ENCODE data around the gene HRH3.

Gene HRH3

DNA sequence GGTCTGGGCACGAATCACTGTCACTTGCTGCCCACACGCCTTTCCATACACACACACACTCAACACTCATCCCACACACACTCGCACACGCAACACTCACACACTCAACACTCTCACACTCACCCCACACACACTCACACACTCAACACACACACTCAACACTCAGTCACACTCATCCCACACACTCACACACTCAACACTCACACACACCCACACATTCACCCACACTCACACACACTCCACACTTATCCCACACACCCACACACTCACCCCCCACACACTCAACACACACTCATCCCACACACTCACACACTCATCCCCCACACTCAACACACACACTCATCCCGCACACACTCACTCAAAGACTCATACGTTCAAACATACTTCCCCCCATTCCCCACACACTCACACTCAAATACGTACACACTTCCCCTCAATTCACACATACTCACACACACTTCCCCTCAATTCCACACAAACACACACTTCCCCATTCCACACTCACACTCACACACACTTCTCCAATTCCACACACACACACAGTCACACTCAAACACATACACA lies 9.0 kb upstream of the HRH3 start:
- no peak for ATAC-seq

DNA sequence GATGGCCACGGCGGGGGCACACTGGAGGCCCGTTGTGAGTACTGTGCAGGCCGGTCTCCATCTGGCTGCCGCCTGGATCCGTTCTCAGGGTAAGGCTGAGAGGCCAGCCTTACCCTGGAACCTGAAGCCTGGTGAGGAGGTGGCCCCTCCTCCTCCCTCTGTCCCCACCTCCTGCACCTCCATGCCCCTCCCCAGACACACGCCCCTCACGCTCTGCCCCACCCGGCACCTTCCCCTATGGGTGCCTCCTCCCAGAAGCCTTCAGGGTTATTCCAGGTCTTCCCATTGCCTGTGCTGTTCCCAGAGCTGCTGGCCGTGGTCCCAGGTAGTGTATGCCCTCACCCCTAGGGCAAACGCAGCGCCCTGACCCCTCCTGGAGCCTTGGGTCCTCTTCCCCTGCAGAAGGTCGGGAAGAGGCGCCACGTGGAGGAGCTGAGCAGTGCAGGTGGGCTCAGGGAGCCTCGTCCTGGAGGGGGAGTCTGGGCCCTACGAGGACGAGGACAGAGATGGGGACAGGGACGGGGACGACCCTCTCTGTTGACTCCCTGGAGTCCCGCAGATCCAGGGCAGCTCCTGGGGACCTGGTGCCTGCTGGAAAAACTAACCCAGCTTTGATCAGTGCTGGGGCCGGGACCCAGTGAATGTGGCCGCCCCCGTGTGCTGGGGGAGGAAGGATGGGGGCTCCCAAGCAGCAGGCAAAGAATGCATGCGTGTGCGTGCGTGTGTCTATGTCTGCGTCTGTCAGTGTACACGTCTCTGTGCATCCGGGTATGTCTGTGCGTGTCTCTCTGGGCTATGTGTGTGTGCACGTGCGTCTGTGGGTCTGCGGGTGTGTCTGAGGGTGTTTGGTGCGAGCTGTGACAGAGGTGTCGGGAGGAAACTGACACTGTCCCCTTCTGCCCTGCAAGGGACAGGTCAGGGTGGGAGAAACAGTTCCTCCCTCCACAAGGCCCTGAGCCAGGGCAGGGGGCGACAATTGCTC lies 8.2 kb upstream of the HRH3 start:
- no peak for ATAC-seq

DNA sequence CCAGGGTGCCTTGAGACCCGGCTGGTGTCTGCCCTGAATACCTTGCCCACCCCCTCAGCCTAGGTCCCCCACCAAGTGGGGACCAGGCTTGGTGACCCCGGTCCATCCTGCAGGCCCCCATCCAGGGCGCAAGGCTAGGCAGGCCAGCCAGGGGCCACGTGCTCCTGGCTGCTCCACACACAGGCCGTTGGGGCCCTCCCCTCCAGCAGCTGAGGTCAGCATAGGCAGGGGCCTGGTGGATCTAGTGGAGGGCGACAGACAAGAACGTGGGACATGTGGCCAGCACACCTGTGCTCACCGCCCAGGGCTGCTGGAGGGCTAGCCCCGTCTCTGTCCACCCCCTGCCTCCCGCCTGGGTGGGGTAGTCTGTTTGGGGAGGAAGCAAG lies 7.5 kb upstream of the HRH3 start:
- ATAC-seq: no peak

DNA sequence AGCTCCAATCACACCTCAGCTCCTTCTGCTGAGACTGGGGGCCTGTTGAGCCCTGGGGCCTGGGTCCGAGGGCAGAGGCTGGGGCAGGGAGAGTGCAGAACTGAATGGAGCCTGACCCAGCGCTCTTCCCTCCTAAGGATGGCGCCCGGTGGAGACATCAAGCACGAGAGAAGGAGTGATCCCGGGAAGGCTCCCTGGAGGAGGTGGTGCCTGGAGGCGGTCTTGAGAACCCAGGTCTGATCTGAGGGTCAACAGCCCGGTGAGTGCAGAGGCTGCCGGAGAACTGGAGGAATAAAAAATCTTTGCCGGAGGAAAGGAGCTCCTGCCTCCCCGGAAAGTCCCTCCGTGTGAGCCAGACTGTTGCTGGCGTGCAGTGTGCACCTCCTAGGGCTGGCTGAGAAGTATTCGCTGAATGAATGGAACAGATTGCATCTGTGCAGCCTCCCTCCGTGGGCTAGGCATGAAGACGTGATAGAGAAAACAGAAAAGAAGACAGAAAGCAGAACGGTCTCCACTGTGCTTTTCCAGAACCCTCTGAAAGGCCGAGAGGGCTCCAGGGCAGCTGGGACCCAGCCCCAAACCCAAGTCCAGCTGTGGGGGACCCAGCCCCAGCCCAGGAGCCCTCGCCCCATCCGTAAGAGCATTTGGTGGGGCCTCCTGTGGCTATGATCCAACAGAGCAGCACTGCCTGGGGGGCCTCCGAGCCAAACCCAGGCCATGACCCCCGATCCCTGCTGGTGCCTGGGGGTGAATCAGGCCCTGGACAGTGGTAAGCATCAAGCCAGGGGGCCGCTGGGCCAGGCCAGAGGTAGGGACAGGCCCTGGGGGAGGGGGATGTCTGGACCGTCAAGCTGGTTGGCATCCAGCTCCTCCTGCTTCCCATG lies 6.9 kb upstream of the HRH3 start:
- ATAC-seq: no peak

DNA sequence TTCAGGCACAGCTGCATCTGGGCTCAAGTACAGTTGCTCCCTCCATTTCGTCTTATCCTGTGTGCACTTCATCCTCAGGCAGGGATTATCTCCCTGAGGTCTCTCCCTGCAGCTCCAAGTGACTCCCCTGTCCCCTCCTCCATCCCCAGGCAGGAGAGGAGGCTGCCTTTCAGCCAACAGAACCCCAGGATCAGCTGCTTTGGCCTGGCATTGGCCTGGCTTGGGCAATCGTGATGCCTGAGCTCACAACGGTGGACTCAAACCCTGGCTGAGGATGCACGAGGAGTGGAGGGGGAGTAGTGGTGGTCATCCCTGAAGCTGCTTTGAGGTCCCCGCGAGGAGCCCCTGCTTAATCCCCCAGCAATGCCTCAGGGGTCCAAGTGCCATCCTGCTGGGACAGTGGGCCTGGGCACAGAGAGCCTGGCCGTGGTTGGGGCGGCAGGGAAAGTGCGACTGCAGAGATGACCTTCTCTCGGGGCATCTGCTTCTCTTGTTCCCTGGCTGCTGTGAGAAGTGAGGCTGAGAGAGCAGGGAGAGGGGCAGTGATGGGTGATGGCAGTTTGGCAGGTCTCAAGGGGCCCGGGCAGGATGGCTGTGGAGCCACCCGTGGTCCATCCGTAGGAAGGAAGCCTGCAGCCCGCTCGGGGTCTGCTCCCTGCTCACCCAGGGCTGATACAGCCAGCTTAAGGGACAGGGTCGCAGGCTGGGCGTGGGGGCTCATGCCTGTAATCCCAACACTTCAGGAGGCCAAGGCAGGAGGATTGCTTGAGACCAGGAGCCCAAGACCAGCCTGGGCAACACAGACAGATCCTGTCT lies 6.0 kb upstream of the HRH3 start:
- no peak for ATAC-seq

DNA sequence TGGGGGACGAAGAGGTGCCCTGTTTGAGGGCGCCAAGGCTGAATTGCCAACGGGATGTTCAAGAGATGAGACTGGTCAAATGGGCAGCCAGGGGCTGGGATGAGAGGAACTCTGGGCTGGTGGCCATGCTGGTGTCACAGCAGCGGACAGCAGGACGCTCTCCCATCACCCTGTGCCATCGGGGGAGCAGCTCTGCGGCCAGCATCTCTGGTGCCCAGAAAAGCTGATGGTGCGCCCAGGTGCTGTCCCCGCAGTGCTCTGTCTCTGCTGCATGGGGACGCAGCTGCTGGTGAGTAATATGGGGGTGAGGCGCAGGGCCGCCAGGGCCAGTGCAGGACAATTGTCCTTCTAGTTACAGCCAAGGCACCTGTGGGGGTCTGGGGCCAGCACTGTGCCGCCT lies 4.9 kb upstream of the HRH3 start:
- ATAC-seq: no peak

DNA sequence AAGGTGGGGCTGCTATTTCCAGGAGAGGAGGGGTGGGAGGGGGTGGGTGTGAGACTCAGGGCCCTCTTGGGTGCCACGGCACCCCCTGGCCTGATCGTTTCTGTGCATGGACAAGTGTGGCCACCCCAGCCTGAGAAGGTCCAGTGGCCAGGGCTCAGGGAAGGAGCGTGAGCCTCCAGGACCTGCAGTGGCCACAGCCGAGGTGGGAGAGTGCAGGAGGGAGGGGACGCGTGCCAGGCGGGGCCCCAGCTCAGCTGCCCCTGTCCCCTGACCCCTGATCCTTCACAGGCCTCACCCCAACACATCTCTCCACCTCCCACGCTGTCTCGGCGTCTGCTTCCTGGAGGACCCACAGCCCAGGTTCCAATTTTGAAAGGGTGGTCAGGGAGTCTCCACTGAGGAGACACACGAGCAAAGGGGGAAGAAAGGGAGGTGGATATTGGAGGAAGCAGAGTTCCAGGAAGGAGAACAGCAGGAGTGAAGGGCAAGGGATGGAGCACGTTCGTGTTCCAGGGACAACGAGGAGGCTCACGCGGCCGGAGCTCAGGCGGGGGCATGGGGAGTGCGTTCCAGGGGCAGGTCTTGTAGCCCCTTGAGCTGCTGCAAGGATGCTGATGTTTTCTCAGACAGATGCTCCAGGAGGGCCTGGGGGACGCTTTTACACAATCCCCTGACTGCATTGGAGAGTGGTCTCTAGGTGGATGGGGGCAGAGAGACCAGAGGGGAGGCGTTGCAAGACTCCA lies 4.2 kb upstream of the HRH3 start:
- ATAC-seq: no peak

DNA sequence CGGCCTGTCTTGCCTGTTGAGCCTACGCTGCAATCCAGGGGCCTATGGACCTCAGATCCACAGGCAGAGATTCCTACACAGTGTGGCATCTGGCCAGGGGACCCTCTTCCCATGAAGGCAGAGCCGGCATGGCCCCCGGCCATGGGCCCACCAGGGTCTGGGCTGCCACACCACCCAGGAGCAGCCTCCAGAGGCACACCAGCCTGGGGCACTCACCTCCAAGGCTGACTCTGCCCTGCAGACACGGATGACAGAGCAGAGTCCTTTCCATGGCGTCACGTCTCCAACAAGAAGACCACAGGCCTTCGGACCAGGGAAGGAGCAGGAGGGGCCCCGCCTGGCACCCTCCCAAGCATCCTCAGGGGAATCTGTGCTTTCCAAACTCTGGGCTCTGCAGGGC lies 3.5 kb upstream of the HRH3 start:
- ATAC-seq: no peak

DNA sequence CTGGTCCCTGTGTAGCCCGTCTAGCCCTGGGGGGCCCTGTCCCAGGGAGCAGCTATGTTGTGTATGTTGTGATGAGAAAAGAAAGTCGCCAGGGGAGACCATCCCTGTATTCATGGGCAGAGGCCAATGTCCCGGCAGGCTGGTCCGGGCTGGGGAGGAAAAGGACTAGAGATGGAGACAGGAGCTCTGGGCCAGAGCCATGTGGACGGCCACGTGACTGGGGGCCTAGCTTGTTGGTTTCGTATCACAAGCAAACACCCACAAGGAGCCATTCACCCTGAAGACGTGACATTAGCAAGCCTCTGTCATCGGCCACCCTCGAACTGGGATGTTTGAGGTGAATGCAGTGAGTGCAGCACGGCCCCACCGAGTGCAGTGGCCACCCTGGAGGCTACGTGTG lies 2.9 kb upstream of the HRH3 start:
- no peak for ATAC-seq

DNA sequence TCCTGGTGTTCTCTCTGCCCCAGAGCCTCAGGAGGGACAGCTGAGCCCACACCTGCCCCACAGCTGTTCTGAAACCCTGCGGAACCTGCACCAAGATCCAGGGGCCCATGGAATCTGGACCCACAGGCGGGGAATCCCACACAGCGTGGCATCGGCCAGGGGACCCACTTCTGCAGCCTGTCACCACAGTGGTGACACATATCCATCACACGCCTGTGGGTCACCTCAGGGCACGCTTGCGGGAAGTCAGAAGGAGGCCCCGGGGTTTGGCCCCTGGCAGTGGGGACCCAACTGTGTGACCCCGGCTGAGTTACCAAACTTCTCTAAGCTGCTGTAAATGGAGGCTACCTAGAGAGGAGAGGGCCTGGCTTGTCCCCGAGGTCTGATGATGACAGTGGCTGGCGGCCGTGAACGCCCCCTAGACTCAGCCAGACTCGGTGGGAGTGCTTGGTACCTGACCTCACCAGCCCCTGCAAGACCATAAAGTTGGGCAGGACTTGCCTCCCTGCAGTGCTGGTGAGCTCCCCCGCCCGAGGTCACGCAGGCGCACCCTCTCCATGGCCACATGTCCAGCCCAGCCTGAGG lies 2.3 kb upstream of the HRH3 start:
- ATAC-seq: no peak

DNA sequence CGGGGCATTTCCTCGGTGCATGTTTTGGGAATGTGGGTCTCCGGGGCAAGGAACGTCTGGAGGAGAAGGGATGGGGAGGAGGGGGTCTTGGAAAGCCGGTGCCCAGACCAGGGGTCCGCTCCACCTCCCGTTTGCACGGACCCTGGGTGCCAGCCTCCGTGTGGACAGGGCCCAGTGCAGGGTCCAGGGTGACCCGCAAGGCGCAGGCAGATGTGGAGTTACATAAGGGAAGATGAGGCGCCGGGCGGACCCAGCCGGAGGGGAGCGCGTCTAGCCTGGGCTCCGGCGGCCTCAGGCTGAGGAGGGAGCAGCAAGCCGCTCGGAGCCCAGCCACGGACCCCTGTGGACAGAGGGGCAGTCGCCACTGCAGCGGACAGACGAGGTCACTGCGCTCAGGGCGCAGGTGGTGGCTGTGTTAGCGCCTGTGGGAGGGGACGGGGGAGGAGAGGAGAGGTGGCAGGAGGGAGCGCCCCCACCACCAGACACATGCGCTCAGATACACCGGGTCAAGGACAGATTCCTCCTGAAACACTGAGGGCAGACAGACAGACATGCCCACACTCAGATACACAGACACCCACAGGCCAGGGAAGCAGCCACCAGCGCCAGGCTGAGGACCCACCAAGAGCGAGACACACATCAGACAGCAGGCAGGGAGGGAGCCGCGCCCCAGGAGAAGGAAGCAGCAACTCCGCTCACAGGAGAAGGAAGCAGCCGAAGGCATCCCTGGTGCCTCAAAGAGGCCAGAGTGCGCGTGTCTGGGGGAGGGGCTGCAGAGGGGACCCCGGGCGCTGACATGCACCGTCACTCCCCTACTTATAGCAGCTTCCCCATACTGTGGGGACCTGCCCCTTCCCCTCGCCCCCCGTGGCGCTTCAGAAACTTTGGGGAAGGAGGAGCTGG lies 839 bp upstream of the HRH3 start:
- no peak for ATAC-seq

DNA sequence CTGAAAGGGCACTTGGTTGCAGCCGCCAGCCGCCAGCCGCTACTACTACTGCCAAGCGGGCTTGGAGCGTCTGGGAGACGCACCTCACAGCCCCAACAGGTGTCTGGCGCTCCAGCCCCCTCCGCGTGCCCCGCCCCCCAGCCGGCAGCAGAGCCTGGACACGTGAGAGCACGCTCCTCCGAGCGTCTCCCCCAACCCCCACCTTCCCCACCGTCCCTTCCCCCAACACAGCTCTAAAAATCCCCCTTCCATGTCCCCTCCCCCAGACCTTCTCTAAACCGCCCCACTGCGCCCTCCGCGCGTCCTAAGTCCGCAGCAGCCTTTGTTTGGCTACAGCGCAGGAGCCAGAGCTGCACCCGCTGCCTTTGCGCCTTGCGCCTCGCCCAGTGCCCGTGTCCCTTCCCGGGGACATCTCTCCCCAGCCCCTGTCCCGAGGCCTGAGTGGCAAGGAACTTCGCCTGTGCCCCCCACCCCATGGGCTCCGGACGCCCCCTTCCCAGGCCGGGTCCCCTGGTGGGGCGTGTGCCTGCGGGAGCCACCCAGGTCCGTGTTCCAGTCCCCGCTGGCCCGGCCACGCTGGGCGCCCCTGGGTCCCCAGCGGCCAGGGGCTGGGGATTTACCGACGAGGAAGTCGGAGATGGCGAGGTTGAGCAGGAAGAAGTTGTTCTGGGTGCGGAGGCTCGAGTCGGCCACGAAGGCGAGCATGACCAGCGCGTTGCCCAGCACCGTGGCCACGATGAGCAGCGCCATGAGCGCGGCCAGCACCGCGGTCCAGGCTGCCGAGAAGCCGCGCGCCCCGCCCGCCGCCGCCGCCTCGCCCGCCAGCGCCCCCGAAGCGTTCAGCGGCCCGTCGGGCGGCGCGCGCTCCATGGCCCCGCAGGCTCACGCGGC lies 732 bp downstream of the HRH3 start:
- peak in 1 of 2 donors; percentile 18 for ATAC-seq

DNA sequence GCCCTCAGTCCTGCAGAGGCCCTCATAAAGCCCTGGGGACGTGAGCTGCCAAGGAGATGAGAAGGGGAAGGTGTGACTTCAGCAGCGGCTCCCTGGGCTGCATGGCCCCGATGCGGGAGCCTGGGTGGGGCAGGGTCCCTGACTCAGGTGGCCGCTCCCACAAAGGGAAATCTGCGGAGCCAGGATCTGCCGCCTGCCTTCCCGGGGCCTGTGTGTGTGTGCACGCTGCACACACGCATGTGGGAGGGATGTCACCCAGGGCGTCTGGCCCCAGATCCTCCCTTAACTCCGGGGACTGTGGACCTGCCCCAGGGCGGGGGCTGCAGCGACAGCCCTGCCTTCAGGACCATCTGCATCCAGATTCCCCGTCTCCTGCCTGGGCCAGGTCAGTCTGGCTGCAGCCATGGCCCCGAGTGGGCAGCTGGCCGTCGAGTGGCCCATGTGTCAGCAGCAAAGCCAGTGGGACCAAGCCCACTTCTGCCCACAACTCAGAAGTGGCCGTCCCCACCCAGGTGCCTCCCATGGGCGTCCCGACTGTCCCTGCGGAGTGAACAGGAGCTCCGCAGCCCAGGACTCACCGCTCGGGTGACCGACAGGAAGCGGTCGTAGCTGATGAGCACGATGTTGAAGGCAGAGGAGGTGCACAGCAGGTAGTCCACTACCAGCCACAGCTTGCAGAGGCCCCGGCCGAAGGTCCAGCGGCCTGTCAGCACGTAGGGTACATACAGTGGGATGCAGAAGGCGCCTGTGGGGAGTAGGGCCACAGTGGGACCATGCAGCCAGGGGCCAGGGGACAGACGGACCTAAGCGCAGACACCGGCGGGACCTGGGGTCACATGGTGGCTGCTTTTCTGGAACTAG lies 1.9 kb downstream of the HRH3 start:
- ATAC-seq: no peak

DNA sequence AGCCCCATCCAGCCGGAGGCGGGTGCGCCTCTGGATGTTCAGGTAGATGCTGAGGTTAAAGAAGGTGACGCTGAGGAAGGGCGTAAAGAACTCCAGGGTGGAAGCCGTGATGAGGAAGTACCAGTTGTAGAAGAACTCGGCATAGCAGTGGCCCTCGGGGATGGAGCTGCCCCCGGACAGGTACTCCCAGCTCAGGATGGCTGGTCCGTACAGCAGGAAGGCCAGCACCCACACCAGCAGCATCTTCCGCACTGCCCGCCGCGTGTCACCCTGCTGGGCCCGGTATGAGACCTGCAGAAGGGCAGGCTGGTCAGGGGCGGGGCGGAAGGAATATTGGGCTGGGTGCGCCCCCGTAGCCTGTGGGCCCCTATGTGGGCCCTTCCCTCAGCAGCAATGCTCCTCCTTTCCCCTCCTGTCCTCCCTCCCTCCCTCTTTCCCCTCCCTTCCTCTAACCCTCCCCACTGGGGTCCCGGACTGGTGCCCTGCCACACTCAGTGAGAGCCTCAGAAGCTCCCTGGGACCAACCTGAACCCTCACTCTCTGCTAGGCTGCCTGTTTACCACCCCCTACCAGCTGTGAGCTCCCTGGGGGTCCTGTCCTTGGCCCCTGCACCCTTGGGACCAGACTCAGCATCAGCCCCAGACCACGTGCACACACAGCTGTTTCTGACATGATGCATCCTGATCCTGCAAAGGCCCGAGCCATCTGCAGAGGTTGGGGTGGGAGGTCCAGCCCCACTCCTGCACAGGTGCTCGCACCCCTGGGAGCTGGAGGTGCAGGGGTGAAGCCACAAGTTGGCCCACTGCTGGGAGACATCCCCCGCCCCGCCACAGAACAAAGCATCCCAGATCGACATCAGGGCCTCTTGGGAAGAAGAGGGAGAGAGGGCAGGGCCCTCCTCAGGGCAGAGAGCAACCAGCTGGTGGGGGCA lies 3.2 kb downstream of the HRH3 start:
- no peak for ATAC-seq

DNA sequence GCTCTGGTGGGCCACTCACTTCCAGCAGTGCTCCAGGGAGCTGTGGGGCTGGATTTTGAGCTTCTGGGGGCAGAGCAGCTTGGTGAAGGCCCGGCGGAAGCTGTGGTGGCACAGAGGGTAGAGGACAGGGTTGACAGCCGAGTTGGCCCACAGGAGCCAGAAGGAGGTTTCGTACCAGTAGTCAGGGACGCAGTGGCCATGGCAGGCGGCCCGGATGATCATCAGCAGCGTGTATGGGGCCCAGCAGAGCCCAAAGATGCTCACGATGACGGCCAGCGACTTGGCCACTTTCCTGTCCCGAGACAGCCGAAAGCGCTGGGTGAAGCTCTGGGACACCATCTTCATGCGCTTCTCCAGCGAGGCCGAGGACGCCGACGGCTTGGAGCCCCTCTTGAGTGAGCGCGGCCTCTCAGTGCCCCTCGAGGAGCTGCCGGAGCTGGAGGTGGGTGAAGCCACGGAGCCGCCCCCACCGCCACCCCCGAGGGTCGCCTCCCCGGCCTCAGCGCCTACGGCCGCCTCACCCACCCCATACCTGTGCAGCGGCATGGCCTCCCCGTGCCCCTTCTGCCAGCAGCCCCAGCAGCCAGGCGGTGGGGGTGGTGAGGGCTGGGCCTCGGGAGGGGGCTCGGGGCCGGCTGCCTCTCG lies 4.0 kb downstream of the HRH3 start:
- no peak for ATAC-seq
